GM12878 (cell line): ENCODE measurements around the gene BTBD19. TPM values are rescaled to one million over a fixed set of nuclear protein-coding genes. Genes with fewer than 3 reads are reported as not detected.
A peak's percentile ranks its signal among the peaks of the same experiment; 100 is the strongest.

Experiments used
- ASH2L ChIP-seq: fragments of 300-600, 200-600 bp; sonication (generic); IDR thresholded peaks from 2 replicates; pipeline ENCODE4 v1.6.1; 2017; ENCODE audit warnings: low read depth, mild to moderate bottlenecking, borderline replicate concordance
- CBX3 ChIP-seq: fragments of 200-600 bp; sonication (generic); IDR thresholded peaks from 2 replicates; pipeline ENCODE4 v1.6.1; 2016; ENCODE audit warnings: low read depth, borderline replicate concordance
- EED ChIP-seq: sonication (generic); IDR thresholded peaks from 2 replicates; pipeline ENCODE4 v1.6.1; 2016; ENCODE audit warnings: antibody characterized with exemption, low read depth
- HDGF ChIP-seq: fragments of 450-650 bp; IDR thresholded peaks from 2 replicates; pipeline ENCODE4 v1.6.1; 2016; ENCODE audit warnings: antibody characterized with exemption
- MEF2B ChIP-seq: fragments of 450-650 bp; IDR thresholded peaks from 2 replicates; pipeline ENCODE4 v1.6.1; 2018; ENCODE audit warnings: mild to moderate bottlenecking, moderate library complexity; ENCODE audit not compliant: partially characterized antibody, poor library complexity, severe bottlenecking
- RAD21 ChIP-seq: IDR thresholded peaks from 2 replicates; pipeline ENCODE4 v1.6.1; 2011; ENCODE audit warnings: mild to moderate bottlenecking, low read depth, low read length, moderate library complexity; ENCODE audit not compliant: insufficient read depth
- RELA ChIP-seq: fragments of 450-650 bp; IDR thresholded peaks from 2 replicates; pipeline ENCODE4 v1.8.0; 2014; ENCODE audit warnings: borderline replicate concordance; ENCODE audit not compliant: partially characterized antibody
- RUNX3 ChIP-seq: IDR thresholded peaks from 2 replicates; pipeline ENCODE4 v1.6.1; 2012; ENCODE audit warnings: low read length, inconsistent platforms
- TBL1XR1 ChIP-seq: IDR thresholded peaks from 2 replicates; pipeline ENCODE4 v1.6.1; 2012; ENCODE audit warnings: low read depth, low read length, improper control_type of control experiment
- ZBTB40 ChIP-seq: fragments of 450-650 bp; IDR thresholded peaks from 2 replicates; pipeline ENCODE4 v1.6.1; 2016; ENCODE audit warnings: mild to moderate bottlenecking, moderate library complexity, borderline replicate concordance
- ZNF384 ChIP-seq: IDR thresholded peaks from 2 replicates; pipeline ENCODE4 v1.6.1; 2012; ENCODE audit warnings: low read depth, mild to moderate bottlenecking, low read length, improper control_type of control experiment, borderline replicate concordance
- ZNF687 ChIP-seq: fragments of 450-650 bp; IDR thresholded peaks from 2 replicates; pipeline ENCODE4 v1.6.1; 2017; ENCODE audit warnings: mild to moderate bottlenecking, moderate library complexity
- polyA plus RNA-seq, 11 experiments: library from polyadenylated mRNA; depleted of rRNA in 4 of 11; unstranded in 6 of 11; stranded (reverse) in 5 of 11; fragments of >200 nt; fragmentation: Nextera tagmentation in 4 of 11; fragmentation: Illumina TruSeq in 1 of 11; extraction: Ambion mirVana in 4 of 11; extraction: Trizol in 1 of 11; gene quantifications; 1 replicate in 1 of 11; 2 replicates in 10 of 11; pipeline versions ENCODE4 v1.2.1 to v1.2.3, GENCODE V29; 2011 to 2016; ENCODE audit warnings: inconsistent platforms in 2 of 11, missing spikeins in 2 of 11, low read depth in 1 of 11
- total RNA-seq, 4 experiments: library from RNA; depleted of rRNA in 3 of 4; stranded (reverse); fragments of >200 nt in 3 of 4; fragmentation: Illumina TruSeq in 1 of 4; extraction: Trizol in 1 of 4; gene quantifications; 2 replicates each; pipeline versions ENCODE4 v1.2.1 to v1.2.3, GENCODE V29; 2013 to 2021
- TF ChIP-seq, protein P1 (sequence below): IDR thresholded peaks from 2 replicates; pipeline ENCODE4 v1.6.1; 2012; ENCODE audit warnings: improper control_type of control experiment, low read depth, low read length; ENCODE audit not compliant: insufficient replicate concordance

The BTBD19 gene
- total and polyA plus RNA-seq, 10 of the 15 experiments (the other 5 are each of a cell fraction or from before 2014, with no cell fraction given), result 0.13 to 2.7 (median 0.42) TPM

DNA sequence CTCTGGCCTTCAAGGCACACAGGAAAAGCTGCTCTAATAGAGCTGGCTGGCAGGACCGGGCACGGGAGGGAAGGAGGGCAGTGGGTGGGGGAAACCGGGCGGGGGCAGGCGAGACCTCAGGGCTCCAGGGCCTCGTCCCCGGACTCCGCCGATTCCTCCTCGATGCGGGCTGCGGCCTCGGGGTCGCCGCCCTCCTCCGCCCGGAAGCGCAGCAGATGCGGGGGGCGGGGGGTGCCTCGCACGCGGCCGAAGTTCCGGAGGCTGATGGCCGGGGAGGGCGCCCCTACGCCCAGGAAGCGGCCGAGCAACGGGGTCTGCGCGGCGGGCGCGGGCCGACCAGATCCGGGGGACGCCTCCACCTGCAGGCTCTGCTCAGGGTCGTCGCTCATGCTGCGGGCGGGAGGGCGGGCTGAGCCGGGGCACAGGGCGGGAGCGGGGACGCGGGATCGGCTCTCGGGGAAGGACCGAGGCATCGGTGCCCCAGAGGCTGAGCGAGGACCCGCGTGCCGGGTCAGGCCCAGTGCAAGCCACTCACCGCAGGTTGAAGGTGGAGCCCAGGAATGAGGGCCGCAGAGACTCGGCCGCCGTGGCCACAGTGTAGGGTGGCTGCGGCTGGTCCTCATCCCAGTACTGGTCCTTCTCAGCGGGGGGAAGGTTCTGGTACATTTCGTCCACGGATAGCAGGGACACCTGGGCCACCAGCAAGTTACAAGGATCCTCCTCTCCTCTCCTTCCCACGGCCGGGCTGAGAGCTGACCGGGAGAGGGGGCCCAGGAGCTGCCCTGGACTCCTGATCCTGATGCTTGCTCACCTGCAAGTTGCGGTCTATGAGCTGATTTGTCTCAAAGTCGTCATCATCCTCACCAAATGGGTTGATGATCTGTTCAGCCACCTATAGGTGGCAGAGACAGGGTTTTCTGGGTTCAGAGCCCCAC lies 24.0 kb upstream of the BTBD19 start (continued):
- TF ChIP-seq RELA, result no peak
- TF ChIP-seq CBX3, result no peak
- TF ChIP-seq ZNF384, result no peak
- TF ChIP-seq HDGF, result no peak
- no peak for TF ChIP-seq TBL1XR1
- TF ChIP-seq ZBTB40, result no peak
- TF ChIP-seq ASH2L, result no peak
- TF ChIP-seq ZNF687, result peak; percentile 79
- no peak for TF ChIP-seq MEF2B
- 0 out of 2 replicates have a peak, but pooled peaks have one; percentile 19 for TF ChIP-seq EED
- 0 out of 2 replicates have a peak, but pooled peaks have one; percentile 4 for TF ChIP-seq RAD21
- TF ChIP-seq, protein P1, sequence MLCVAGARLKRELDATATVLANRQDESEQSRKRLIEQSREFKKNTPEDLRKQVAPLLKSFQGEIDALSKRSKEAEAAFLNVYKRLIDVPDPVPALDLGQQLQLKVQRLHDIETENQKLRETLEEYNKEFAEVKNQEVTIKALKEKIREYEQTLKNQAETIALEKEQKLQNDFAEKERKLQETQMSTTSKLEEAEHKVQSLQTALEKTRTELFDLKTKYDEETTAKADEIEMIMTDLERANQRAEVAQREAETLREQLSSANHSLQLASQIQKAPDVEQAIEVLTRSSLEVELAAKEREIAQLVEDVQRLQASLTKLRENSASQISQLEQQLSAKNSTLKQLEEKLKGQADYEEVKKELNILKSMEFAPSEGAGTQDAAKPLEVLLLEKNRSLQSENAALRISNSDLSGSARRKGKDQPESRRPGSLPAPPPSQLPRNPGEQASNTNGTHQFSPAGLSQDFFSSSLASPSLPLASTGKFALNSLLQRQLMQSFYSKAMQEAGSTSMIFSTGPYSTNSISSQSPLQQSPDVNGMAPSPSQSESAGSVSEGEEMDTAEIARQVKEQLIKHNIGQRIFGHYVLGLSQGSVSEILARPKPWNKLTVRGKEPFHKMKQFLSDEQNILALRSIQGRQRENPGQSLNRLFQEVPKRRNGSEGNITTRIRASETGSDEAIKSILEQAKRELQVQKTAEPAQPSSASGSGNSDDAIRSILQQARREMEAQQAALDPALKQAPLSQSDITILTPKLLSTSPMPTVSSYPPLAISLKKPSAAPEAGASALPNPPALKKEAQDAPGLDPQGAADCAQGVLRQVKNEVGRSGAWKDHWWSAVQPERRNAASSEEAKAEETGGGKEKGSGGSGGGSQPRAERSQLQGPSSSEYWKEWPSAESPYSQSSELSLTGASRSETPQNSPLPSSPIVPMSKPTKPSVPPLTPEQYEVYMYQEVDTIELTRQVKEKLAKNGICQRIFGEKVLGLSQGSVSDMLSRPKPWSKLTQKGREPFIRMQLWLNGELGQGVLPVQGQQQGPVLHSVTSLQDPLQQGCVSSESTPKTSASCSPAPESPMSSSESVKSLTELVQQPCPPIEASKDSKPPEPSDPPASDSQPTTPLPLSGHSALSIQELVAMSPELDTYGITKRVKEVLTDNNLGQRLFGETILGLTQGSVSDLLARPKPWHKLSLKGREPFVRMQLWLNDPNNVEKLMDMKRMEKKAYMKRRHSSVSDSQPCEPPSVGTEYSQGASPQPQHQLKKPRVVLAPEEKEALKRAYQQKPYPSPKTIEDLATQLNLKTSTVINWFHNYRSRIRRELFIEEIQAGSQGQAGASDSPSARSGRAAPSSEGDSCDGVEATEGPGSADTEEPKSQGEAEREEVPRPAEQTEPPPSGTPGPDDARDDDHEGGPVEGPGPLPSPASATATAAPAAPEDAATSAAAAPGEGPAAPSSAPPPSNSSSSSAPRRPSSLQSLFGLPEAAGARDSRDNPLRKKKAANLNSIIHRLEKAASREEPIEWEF, result no peak
- TF ChIP-seq RUNX3, result peak; percentile 67
